Vagina (tissue), 2 donors: Measurements from ENCODE around the gene YWHAH. TPM values are rescaled to one million over a fixed set of nuclear protein-coding genes. Genes with fewer than 3 reads are reported as not detected.

Experiments used
- DNase-seq, 2 donors: peaks; one replicate each; pipeline ENCODE4 v3.0.0-alpha.2; 2017; ENCODE audit errors: extremely low spot score in 2 of 2
- H3K27ac ChIP-seq: fragments of 200-600 bp; sonication (generic); one replicate; pipeline ENCODE4 v1.5.1; 2019
- H3K27me3 ChIP-seq: fragments of 200-600 bp; sonication (generic); one replicate; pipeline ENCODE4 v1.5.1; 2019
- H3K36me3 ChIP-seq, 2 donors: fragments of 200-600 bp; sonication (generic); one replicate each; pipeline ENCODE4 v1.5.1; 2017 to 2019
- H3K4me1 ChIP-seq: fragments of 200-600 bp; sonication (generic); one replicate; pipeline ENCODE4 v1.5.1; 2019
- H3K4me3 ChIP-seq, 2 donors: fragments of 200-600 bp; sonication (generic); 1 replicate in 1 of 2; 2 replicates in 1 of 2; pipeline ENCODE4 v1.5.1; 2016 to 2019
- H3K9me3 ChIP-seq: fragments of 200-600 bp; sonication (generic); one replicate; pipeline ENCODE4 v1.5.1; 2019
- CTCF ChIP-seq, 3 experiments: fragments of 450-650 bp in 2 of 3; fragments of 200-600 bp in 1 of 3; sonication (generic) in 1 of 3; IDR thresholded peaks; one replicate each; pipeline ENCODE4 v1.5.1; 2017 to 2019; ENCODE audit warnings: antibody characterized with exemption in 3 of 3, mild to moderate bottlenecking in 2 of 3, moderate library complexity in 2 of 3
- POLR2A ChIP-seq, 2 donors: fragments of 450-650 bp; IDR thresholded peaks; one replicate each; pipeline ENCODE4 v1.6.1; 2017; ENCODE audit warnings: antibody characterized with exemption in 2 of 2, mild to moderate bottlenecking in 2 of 2, moderate library complexity in 2 of 2
- POLR2AphosphoS5 ChIP-seq, 2 donors: sonication (generic); formaldehyde crosslinking; IDR thresholded peaks; one replicate each; pipeline ENCODE4 v1.9.0; 2017; ENCODE audit warnings: antibody characterized with exemption in 2 of 2, mild to moderate bottlenecking in 2 of 2, low read depth in 1 of 2; ENCODE audit not compliant: insufficient read depth in 1 of 2
- intact Hi-C: fragments of 100-400 bp; cut with DNase I; formaldehyde crosslinking; loops from one replicate; pipeline ENCODE4 v1.15.1; 2023
- total RNA-seq: library from RNA; depleted of rRNA; stranded (reverse); fragments of >200 nt; gene quantifications from one replicate; pipeline ENCODE4 v1.2.3, GENCODE V29; 2016

YWHAH gene
- total RNA-seq, 1 donor from 2014 or later = 86.2 TPM

- no peaks in the 10 kb centered on the region for H3K4me1 ChIP-seq
- DNase-seq = no peak
- TF ChIP-seq POLR2A (IDR thresholded peaks at IDR 0.05) (no peak), CTCF (IDR thresholded peaks at IDR 0.05) (no peak), POLR2AphosphoS5 (IDR thresholded peaks at IDR 0.05; ENCODE audit: insufficient read depth in 1 of 2, low read depth in 1 of 2) (no peak)
- H3K9me3 ChIP-seq = no peaks in the 10 kb centered on the region
- no peak overlapping the region for H3K27ac ChIP-seq
- H3K4me3 ChIP-seq = no peak overlapping the region
- no peaks in the 10 kb centered on the region for H3K27me3 ChIP-seq
- H3K36me3 ChIP-seq = no peaks in the 10 kb centered on the region
- intact Hi-C loops = no loop called here
These were observed 39.7 kb downstream of the YWHAH start for GRCh38 chr22:31983911-31984656.

- DNase-seq = no peak
These were observed 42.9 kb downstream of the YWHAH start for GRCh38 chr22:31987218-31987617.

GRCh38 chr22:31991102-31991839 lies 46.9 kb downstream of the YWHAH start:
- no peak overlapping the region for H3K4me3 ChIP-seq
- H3K4me1 ChIP-seq = no peaks in the 10 kb centered on the region
- no peak for TF ChIP-seq CTCF (IDR thresholded peaks at IDR 0.05)
- TF ChIP-seq POLR2AphosphoS5 (IDR thresholded peaks at IDR 0.05; ENCODE audit: insufficient read depth in 1 of 2, low read depth in 1 of 2) = no peak
- no peak for TF ChIP-seq POLR2A (IDR thresholded peaks at IDR 0.05)
- DNase-seq = no peak
- H3K9me3 ChIP-seq = no peaks in the 10 kb centered on the region
- intact Hi-C loops = no loop called here
- no peaks in the 10 kb centered on the region for H3K36me3 ChIP-seq
- no peaks in the 10 kb centered on the region for H3K27me3 ChIP-seq
- no peak overlapping the region for H3K27ac ChIP-seq

More at GRCh38 chr22:31987218-31987617, 42.9 kb downstream of the YWHAH start:
- TF ChIP-seq CTCF (IDR thresholded peaks at IDR 0.05) = no peak
- no peak for TF ChIP-seq POLR2AphosphoS5 (IDR thresholded peaks at IDR 0.05; ENCODE audit: insufficient read depth in 1 of 2, low read depth in 1 of 2)
- TF ChIP-seq POLR2A (IDR thresholded peaks at IDR 0.05) = no peak
- no peak overlapping the region for H3K4me3 ChIP-seq
- H3K27me3 ChIP-seq = no peaks in the 10 kb centered on the region
- intact Hi-C loops = no loop called here
- no peaks in the 10 kb centered on the region for H3K36me3 ChIP-seq
- no peak overlapping the region for H3K27ac ChIP-seq
- no peaks in the 10 kb centered on the region for H3K9me3 ChIP-seq
- H3K4me1 ChIP-seq = no peaks in the 10 kb centered on the region

GRCh38 chr22:31995046-31995445 lies 50.7 kb downstream of the YWHAH start:
- DNase-seq = no peak
- H3K27ac ChIP-seq = no peak overlapping the region
- no peaks in the 10 kb centered on the region for H3K9me3 ChIP-seq
- no peaks in the 10 kb centered on the region for H3K36me3 ChIP-seq
- intact Hi-C loops = no loop called here
- no peak overlapping the region for H3K4me3 ChIP-seq
- TF ChIP-seq POLR2AphosphoS5 (IDR thresholded peaks at IDR 0.05; ENCODE audit: insufficient read depth in 1 of 2, low read depth in 1 of 2) (no peak), CTCF (IDR thresholded peaks at IDR 0.05) (no peak), POLR2A (IDR thresholded peaks at IDR 0.05) (no peak)
- no peaks in the 10 kb centered on the region for H3K27me3 ChIP-seq
- H3K4me1 ChIP-seq = no peaks in the 10 kb centered on the region

- no peak for TF ChIP-seq POLR2A (IDR thresholded peaks at IDR 0.05)
- TF ChIP-seq POLR2AphosphoS5 (IDR thresholded peaks at IDR 0.05; ENCODE audit: insufficient read depth in 1 of 2, low read depth in 1 of 2) = no peak
- TF ChIP-seq CTCF (IDR thresholded peaks at IDR 0.05) = no peak
- no peaks in the 10 kb centered on the region for H3K4me1 ChIP-seq
- no peak overlapping the region for H3K27ac ChIP-seq
- intact Hi-C loops = no loop called here
- DNase-seq = no peak
- H3K4me3 ChIP-seq = no peak overlapping the region
- H3K9me3 ChIP-seq = no peaks in the 10 kb centered on the region
- H3K27me3 ChIP-seq = no peaks in the 10 kb centered on the region
- no peaks in the 10 kb centered on the region for H3K36me3 ChIP-seq
These were observed 51.5 kb downstream of the YWHAH start for GRCh38 chr22:31995807-31996206.
